Measurements from ENCODE around the gene MED10.

Gene MED10

GRCh38 chr5:6348476-6349000 is 29.8 kb downstream of the MED10 start:
- DNase-seq (ENCODE audit: low spot score), result no peak

- no peak for DNase-seq (ENCODE audit: low spot score)
These were observed 30.7 kb downstream of the MED10 start for GRCh38 chr5:6347673-6348072.

- DNase-seq (ENCODE audit: low spot score), result no peak
These were observed 31.2 kb downstream of the MED10 start for GRCh38 chr5:6347165-6347564.

- no peak for DNase-seq (ENCODE audit: low spot score)
These were observed 33.8 kb downstream of the MED10 start for GRCh38 chr5:6344593-6344989.

GRCh38 chr5:6343951-6344592 is 34.3 kb downstream of the MED10 start:
- no peak for DNase-seq (ENCODE audit: low spot score)

GRCh38 chr5:6342689-6343315 is 35.5 kb downstream of the MED10 start:
- no peak for DNase-seq (ENCODE audit: low spot score)

- no peak for DNase-seq (ENCODE audit: low spot score)
These were observed 38.2 kb downstream of the MED10 start for GRCh38 chr5:6340100-6340499.

- no peak for DNase-seq (ENCODE audit: low spot score)
These were observed 39.5 kb downstream of the MED10 start for GRCh38 chr5:6338871-6339270.

GRCh38 chr5:6338135-6338534 is 40.2 kb downstream of the MED10 start:
- DNase-seq (ENCODE audit: low spot score), result no peak

GRCh38 chr5:6333182-6333905 is 45.0 kb downstream of the MED10 start:
- DNase-seq (ENCODE audit: low spot score), result no peak

GRCh38 chr5:6328173-6328572 is 50.2 kb downstream of the MED10 start:
- no peak for DNase-seq (ENCODE audit: low spot score)

- DNase-seq (ENCODE audit: low spot score), result no peak
These were observed 51.6 kb downstream of the MED10 start for GRCh38 chr5:6326776-6327175.

GRCh38 chr5:6322163-6322713 is 56.1 kb downstream of the MED10 start:
- DNase-seq (ENCODE audit: low spot score), result no peak

Measured in CD4-positive, alpha-beta T cell treated with Interleukin-15 for 4 hours (primary cell).